LNCaP clone FGC (cell line): ENCODE measurements around the gene ATAD2B.
"Not testable (repeated sequence)": the region's sequence is repeated elsewhere in the genome, so short reads cannot be mapped to it uniquely, and the experiment has no call there.

ENCODE experiments used
- DNase-seq: peaks from one replicate; pipeline ENCODE4 v3.0.0-alpha.2; 2011; ENCODE audit warnings: low read depth
- H3K4me3 ChIP-seq: 2 replicates; pipeline ENCODE4 v1.5.1; 2011; ENCODE audit warnings: mild to moderate bottlenecking, low read depth, low read length, control low read depth
- CTCF ChIP-seq: IDR thresholded peaks from 2 replicates; pipeline ENCODE4 v1.5.1; 2012; ENCODE audit warnings: mild to moderate bottlenecking; ENCODE audit not compliant: control insufficient read depth, insufficient read depth; ENCODE audit errors: extremely low read depth

The ATAD2B gene

GRCh38 chr2:23745068-23745725 lies 181.7 kb downstream of the ATAD2B start:
- no peak for TF ChIP-seq CTCF
- no peak for DNase-seq
- H3K4me3 ChIP-seq = no peak overlapping the region

- not testable (repeated sequence) for H3K4me3 ChIP-seq, DNase-seq
These were observed 190.1 kb downstream of the ATAD2B start for GRCh38 chr2:23736783-23737182.

GRCh38 chr2:23734416-23734815 lies 192.5 kb downstream of the ATAD2B start:
- H3K4me3 ChIP-seq = no peak overlapping the region
- no peak for DNase-seq
- TF ChIP-seq CTCF = no peak

- not testable (repeated sequence) for H3K4me3 ChIP-seq, DNase-seq
These were observed 203.9 kb downstream of the ATAD2B start for GRCh38 chr2:23723029-23723428.

GRCh38 chr2:23722255-23722654 lies 204.7 kb downstream of the ATAD2B start:
- DNase-seq = no peak
- no peak overlapping the region for H3K4me3 ChIP-seq
- no peak for TF ChIP-seq CTCF

GRCh38 chr2:23721454-23721826 lies 205.5 kb downstream of the ATAD2B start:
- no peak for DNase-seq
- no peak for TF ChIP-seq CTCF
- no peak overlapping the region for H3K4me3 ChIP-seq

- no peak for DNase-seq
- TF ChIP-seq CTCF = no peak
- H3K4me3 ChIP-seq = no peak overlapping the region
These were observed 206.0 kb downstream of the ATAD2B start for GRCh38 chr2:23720705-23721453.

GRCh38 chr2:23719716-23720115 lies 207.2 kb downstream of the ATAD2B start:
- DNase-seq = no peak
- no peak for TF ChIP-seq CTCF
- no peak overlapping the region for H3K4me3 ChIP-seq
